K562 (cell line): ENCODE results near the gene NR3C1. TPM values are rescaled to one million over a fixed set of nuclear protein-coding genes. Genes with fewer than 3 reads are reported as not detected.

Experiments used
- CBX2 ChIP-seq: fragments of 200-600 bp; sonication (generic); IDR thresholded peaks from one replicate; pipeline ENCODE4 v1.6.1; 2012; ENCODE audit warnings: mild to moderate bottlenecking, low read length, inconsistent platforms; ENCODE audit not compliant: insufficient read depth, poor library complexity, severe bottlenecking
- CCAR2 ChIP-seq: fragments of 200-400 bp; formaldehyde crosslinking; IDR thresholded peaks from 2 replicates; pipeline ENCODE4 v1.6.1; 2017; ENCODE audit warnings: mild to moderate bottlenecking, low read depth, low read length
- CCNT2 ChIP-seq: IDR thresholded peaks from 2 replicates; pipeline ENCODE4 v1.6.1; 2011; ENCODE audit warnings: borderline replicate concordance, low read depth, mild to moderate bottlenecking, moderate library complexity, mixed read lengths, low read length; ENCODE audit not compliant: insufficient read length; ENCODE audit errors: extremely low read depth
- FOXJ2 ChIP-seq: fragments of 200-800 bp; sonication (Bioruptor generic); IDR thresholded peaks from 2 replicates; pipeline ENCODE4 v1.6.1; 2016; ENCODE audit warnings: missing genetic modification characterization, missing compliant biosample characterization
- GATAD2A ChIP-seq: fragments of 450-650 bp; IDR thresholded peaks from 2 replicates; pipeline ENCODE4 v1.6.1; 2017
- KLF1 ChIP-seq: fragments of 450-650 bp; IDR thresholded peaks from 2 replicates; pipeline ENCODE4 v1.6.1; 2016; ENCODE audit warnings: missing genetic modification characterization, missing compliant biosample characterization
- PCBP1 ChIP-seq: fragments of 200-400 bp; formaldehyde crosslinking; IDR thresholded peaks from 2 replicates; pipeline ENCODE4 v1.6.1; 2018; ENCODE audit warnings: mild to moderate bottlenecking, low read depth, low read length; ENCODE audit not compliant: poor library complexity, severe bottlenecking
- SMAD1 ChIP-seq: fragments of 150-350 bp; IDR thresholded peaks from 2 replicates; pipeline ENCODE4 v1.6.1; 2014; ENCODE audit warnings: low read length, low read depth; ENCODE audit not compliant: partially characterized antibody
- TAF15 ChIP-seq: fragments of 200-400 bp; formaldehyde crosslinking; IDR thresholded peaks from 2 replicates; pipeline ENCODE4 v1.6.1; 2017; ENCODE audit warnings: mild to moderate bottlenecking, low read depth, low read length, moderate library complexity
- TBP ChIP-seq: optimal IDR thresholded peaks from 2 replicates; pipeline ENCODE3; 2011; ENCODE audit warnings: low read depth, low read length, improper control_type of control experiment
- ZBTB17 ChIP-seq: fragments of 450-650 bp; formaldehyde crosslinking; IDR thresholded peaks from 2 replicates; pipeline ENCODE4 v1.4.0; 2020; ENCODE audit warnings: mild to moderate bottlenecking
- ZNF165 ChIP-seq: fragments of 250-450 bp; sonication (Bioruptor Pico); IDR thresholded peaks from 2 replicates; pipeline ENCODE4 v1.4.0; 2020; ENCODE audit warnings: borderline replicate concordance
- ZNF24 ChIP-seq: fragments of 450-650 bp; IDR thresholded peaks from 2 replicates; pipeline ENCODE4 v1.6.1; 2016
- ZNF324 ChIP-seq: fragments of 250-450 bp; sonication (Bioruptor Pico); IDR thresholded peaks from 2 replicates; pipeline ENCODE4 v1.4.0; 2020; ENCODE audit warnings: mild to moderate bottlenecking
- ZNF561 ChIP-seq: fragments of 450-650 bp; formaldehyde crosslinking; conservative IDR thresholded peaks from 2 replicates; pipeline ENCODE4 v1.4.0; 2020; ENCODE audit warnings: mild to moderate bottlenecking, moderate library complexity
- ZNF695 ChIP-seq: fragments of 450-650 bp; formaldehyde crosslinking; IDR thresholded peaks from 2 replicates; pipeline ENCODE4 v1.4.0; 2020; ENCODE audit warnings: mild to moderate bottlenecking, moderate library complexity
- ZNF75A ChIP-seq: fragments of 450-650 bp; formaldehyde crosslinking; IDR thresholded peaks from 2 replicates; pipeline ENCODE4 v1.4.0; 2020; ENCODE audit warnings: mild to moderate bottlenecking
- ZNF76 ChIP-seq: fragments of 250-450 bp; sonication (Bioruptor Pico); IDR thresholded peaks from 2 replicates; pipeline ENCODE4 v1.4.0; 2020; ENCODE audit warnings: mild to moderate bottlenecking, moderate library complexity, borderline replicate concordance
- polyA plus RNA-seq, 8 experiments: library from polyadenylated mRNA; depleted of rRNA in 4 of 8; stranded (reverse) in 5 of 8; unstranded in 3 of 8; fragments of >200 nt; fragmentation: Nextera tagmentation in 2 of 8; fragmentation: Illumina TruSeq in 1 of 8; extraction: Ambion mirVana in 2 of 8; extraction: Trizol in 1 of 8; gene quantifications; 2 replicates each; pipeline versions ENCODE4 v1.2.1 to v1.2.3, GENCODE V29; 2011 to 2014; ENCODE audit warnings: inconsistent platforms in 1 of 8, missing spikeins in 1 of 8
- total RNA-seq, 7 experiments: library from RNA; depleted of rRNA in 6 of 7; stranded (reverse); fragments of >200 nt in 6 of 7; fragmentation: Illumina TruSeq in 2 of 7; extraction: Trizol in 2 of 7; gene quantifications; 2 replicates each; pipeline versions ENCODE4 v1.2.1 to v1.2.3, GENCODE V29; 2011 to 2021; ENCODE audit warnings: low replicate concordance in 1 of 7
- TF ChIP-seq, protein P1 (sequence below): fragments of 200-400 bp; formaldehyde crosslinking; IDR thresholded peaks from 2 replicates; pipeline ENCODE4 v1.6.1; 2017; ENCODE audit warnings: mild to moderate bottlenecking, low read depth, low read length, moderate library complexity
- TF ChIP-seq, protein P2 (sequence below): sonication (generic); IDR thresholded peaks from 2 replicates; pipeline ENCODE4 v1.6.1; 2016
- TF ChIP-seq, protein P3 (sequence below): fragments of 250-450 bp; sonication (Bioruptor Pico); IDR thresholded peaks from 2 replicates; pipeline ENCODE4 v1.5.0; 2021
- TF ChIP-seq, protein P4 (sequence below), 2 experiments: fragments of 250-450 bp in 1 of 2; fragments of 450-650 bp in 1 of 2; sonication (Bioruptor Pico) in 1 of 2; IDR thresholded peaks; 2 replicates each; pipeline versions ENCODE4 v1.6.1 to v1.8.0; 2016 to 2021; ENCODE audit warnings: mild to moderate bottlenecking in 2 of 2, moderate library complexity in 2 of 2, missing compliant biosample characterization in 1 of 2, missing genetic modification characterization in 1 of 2
- TF ChIP-seq, protein P5 (sequence below): fragments of 200-800 bp; sonication (Bioruptor generic); IDR thresholded peaks from 2 replicates; pipeline ENCODE4 v1.6.1; 2017; ENCODE audit warnings: missing genetic modification characterization, missing compliant biosample characterization

Gene NR3C1
- total and polyA plus RNA-seq, 9 of the 15 experiments (the other 6 are each of a cell fraction or from before 2014, with no cell fraction given) = 8.2 to 36.0 (median 15.0) TPM

DNA sequence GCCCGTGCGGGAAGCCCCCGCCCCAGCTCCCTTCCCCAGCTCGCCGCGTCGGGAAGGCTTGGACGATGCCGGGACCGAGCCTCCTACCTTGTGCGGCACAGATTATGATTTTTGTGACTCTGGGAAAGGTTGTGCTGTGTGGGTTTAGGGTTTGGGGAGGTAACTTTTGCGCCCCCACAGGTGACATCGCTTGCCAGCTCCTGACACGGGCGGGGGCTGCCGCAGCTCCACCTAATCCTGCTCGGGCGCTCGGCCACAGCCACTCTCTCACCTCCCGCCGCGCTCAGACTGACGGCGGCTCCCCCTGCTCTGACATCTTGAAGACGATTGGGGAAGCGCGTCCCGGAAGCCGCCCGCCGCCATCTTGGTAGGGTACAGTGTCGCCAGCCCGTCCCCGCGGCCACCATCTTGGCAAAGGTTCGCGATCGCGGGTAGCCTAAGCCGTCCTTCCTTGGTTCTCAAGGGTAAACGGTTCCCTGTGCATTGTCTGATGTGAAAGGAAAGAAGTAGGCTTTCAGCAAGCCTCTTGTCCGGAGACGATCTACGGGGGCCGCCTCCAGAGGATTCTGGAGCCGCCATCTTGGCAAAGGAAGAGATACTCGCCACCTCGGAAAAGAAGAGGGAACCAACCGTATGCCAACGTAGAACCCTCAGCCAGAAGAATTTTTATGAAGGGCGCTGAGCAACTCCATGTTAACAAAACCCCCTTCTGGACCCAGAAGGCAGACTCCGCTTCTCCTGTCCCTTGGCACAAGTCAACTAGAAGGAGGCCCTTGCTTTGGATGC lies 1.8 kb upstream of the NR3C1 start (continued):
- TF ChIP-seq, protein P1, sequence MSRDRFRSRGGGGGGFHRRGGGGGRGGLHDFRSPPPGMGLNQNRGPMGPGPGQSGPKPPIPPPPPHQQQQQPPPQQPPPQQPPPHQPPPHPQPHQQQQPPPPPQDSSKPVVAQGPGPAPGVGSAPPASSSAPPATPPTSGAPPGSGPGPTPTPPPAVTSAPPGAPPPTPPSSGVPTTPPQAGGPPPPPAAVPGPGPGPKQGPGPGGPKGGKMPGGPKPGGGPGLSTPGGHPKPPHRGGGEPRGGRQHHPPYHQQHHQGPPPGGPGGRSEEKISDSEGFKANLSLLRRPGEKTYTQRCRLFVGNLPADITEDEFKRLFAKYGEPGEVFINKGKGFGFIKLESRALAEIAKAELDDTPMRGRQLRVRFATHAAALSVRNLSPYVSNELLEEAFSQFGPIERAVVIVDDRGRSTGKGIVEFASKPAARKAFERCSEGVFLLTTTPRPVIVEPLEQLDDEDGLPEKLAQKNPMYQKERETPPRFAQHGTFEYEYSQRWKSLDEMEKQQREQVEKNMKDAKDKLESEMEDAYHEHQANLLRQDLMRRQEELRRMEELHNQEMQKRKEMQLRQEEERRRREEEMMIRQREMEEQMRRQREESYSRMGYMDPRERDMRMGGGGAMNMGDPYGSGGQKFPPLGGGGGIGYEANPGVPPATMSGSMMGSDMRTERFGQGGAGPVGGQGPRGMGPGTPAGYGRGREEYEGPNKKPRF = no peak
- no peak for TF ChIP-seq ZNF324
- TF ChIP-seq PCBP1 = no peak
- TF ChIP-seq KLF1 = peak; percentile 79
- no peak for TF ChIP-seq CCNT2
- no peak for TF ChIP-seq SMAD1
- TF ChIP-seq ZNF165 (CRISPR knock-in tag) = no peak
- TF ChIP-seq ZNF695 (CRISPR knock-in tag) = no peak
- TF ChIP-seq, protein P2, sequence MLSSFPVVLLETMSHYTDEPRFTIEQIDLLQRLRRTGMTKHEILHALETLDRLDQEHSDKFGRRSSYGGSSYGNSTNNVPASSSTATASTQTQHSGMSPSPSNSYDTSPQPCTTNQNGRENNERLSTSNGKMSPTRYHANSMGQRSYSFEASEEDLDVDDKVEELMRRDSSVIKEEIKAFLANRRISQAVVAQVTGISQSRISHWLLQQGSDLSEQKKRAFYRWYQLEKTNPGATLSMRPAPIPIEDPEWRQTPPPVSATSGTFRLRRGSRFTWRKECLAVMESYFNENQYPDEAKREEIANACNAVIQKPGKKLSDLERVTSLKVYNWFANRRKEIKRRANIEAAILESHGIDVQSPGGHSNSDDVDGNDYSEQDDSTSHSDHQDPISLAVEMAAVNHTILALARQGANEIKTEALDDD = no peak
- TF ChIP-seq, protein P3, sequence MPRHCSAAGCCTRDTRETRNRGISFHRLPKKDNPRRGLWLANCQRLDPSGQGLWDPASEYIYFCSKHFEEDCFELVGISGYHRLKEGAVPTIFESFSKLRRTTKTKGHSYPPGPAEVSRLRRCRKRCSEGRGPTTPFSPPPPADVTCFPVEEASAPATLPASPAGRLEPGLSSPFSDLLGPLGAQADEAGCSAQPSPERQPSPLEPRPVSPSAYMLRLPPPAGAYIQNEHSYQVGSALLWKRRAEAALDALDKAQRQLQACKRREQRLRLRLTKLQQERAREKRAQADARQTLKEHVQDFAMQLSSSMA = peak; percentile 89
- TF ChIP-seq GATAD2A = no peak
- no peak for TF ChIP-seq ZNF561 (CRISPR knock-in tag)
- no peak for TF ChIP-seq ZNF76
- TF ChIP-seq, protein P4, sequence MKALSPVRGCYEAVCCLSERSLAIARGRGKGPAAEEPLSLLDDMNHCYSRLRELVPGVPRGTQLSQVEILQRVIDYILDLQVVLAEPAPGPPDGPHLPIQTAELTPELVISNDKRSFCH (CRISPR knock-in tag; IDR thresholded peaks at IDR 0.05) = no peak
- TF ChIP-seq, protein P4 (tag; IDR thresholded peaks at IDR 0.05) = peak; percentile 89
- TF ChIP-seq ZBTB17 (CRISPR knock-in tag) = peak; percentile 76; the same call in 1 of the 2 replicates
- TF ChIP-seq, protein P5, sequence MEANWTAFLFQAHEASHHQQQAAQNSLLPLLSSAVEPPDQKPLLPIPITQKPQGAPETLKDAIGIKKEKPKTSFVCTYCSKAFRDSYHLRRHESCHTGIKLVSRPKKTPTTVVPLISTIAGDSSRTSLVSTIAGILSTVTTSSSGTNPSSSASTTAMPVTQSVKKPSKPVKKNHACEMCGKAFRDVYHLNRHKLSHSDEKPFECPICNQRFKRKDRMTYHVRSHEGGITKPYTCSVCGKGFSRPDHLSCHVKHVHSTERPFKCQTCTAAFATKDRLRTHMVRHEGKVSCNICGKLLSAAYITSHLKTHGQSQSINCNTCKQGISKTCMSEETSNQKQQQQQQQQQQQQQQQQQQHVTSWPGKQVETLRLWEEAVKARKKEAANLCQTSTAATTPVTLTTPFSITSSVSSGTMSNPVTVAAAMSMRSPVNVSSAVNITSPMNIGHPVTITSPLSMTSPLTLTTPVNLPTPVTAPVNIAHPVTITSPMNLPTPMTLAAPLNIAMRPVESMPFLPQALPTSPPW (CRISPR knock-in tag) = no peak
- no peak for TF ChIP-seq CCAR2
- peak; percentile 61 for TF ChIP-seq TBP
- no peak for TF ChIP-seq CBX2
- no peak for TF ChIP-seq TAF15
- TF ChIP-seq ZNF24 = no peak
- TF ChIP-seq ZNF75A (CRISPR knock-in tag) = no peak
- 0 out of 2 replicates have a peak, but pooled peaks have one; percentile 41 for TF ChIP-seq FOXJ2 (tag)
